Skeletal muscle satellite cell (primary cell): ENCODE measurements around the gene CCDC91.
"Not testable (repeated sequence)": the region's sequence is repeated elsewhere in the genome, so short reads cannot be mapped to it uniquely, and the experiment has no call there.

Source experiments
- H3K27me3 ChIP-seq: 2 replicates; pipeline ENCODE4 v1.7.0; 2013; ENCODE audit warnings: low read length; ENCODE audit not compliant: control insufficient read depth, insufficient read depth
- H3K36me3 ChIP-seq: 2 replicates; pipeline ENCODE4 v1.7.0; 2013; ENCODE audit warnings: mild to moderate bottlenecking, control low read depth, low read length; ENCODE audit not compliant: insufficient read depth
- H3K4me1 ChIP-seq: 2 replicates; pipeline ENCODE4 v1.7.0; 2013; ENCODE audit warnings: low read length; ENCODE audit not compliant: control insufficient read depth, insufficient read depth
- H3K4me2 ChIP-seq: 2 replicates; pipeline ENCODE4 v1.7.0; 2013; ENCODE audit warnings: mild to moderate bottlenecking, low read length
- H3K4me3 ChIP-seq: 2 replicates; pipeline ENCODE4 v1.7.0; 2013; ENCODE audit warnings: low read length
- H3K9ac ChIP-seq: 2 replicates; pipeline ENCODE4 v1.7.0; 2013; ENCODE audit warnings: mild to moderate bottlenecking, low read depth, low read length, moderate library complexity
- H3K9me3 ChIP-seq: replicated peaks from 2 replicates; pipeline ENCODE4 v1.7.0; 2013; ENCODE audit warnings: mild to moderate bottlenecking, control low read depth, low read length

Gene CCDC91

DNA sequence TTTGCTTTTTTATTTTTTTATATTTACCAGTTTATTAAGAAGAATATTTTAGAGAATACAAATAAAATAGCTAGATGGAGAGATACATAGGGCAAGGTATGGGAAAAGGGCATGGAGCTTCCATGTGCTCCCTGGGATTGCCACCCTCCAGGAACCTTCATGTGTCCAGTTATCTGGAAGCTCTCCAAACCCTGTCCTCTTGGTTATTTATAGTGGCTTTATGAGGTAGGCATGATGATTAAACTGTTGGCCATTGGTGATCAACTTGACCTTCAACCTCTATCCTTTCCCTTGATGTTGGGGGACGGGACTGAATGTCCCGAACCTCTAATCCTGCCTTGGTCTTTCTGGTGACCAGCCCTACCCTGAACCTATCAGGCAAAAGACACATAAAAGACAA lies 156.3 kb downstream of the CCDC91 start:
- H3K9ac ChIP-seq, result no peak overlapping the region
- H3K36me3 ChIP-seq, result no peaks in the 10 kb centered on the region

DNA sequence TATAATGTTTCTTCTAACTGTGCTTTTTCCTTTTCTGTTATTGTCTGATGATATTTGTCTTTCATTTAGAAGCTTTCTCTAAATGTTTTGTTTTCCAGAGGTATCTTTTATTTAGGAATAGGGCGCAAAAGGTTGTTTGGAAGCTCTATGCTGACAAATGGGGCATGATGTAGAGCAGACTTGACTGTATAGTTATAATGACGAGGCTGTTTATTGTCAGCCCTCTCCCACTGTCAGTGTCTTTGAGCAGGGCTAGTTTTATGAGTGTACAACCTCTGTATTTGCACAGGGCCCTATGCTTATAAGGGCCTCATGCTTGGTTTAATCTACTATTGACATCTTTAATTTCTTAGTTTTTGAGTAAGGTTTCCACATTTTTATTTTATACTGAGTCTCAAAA lies 158.9 kb downstream of the CCDC91 start:
- no peak overlapping the region for H3K4me2 ChIP-seq
- no peaks in the 10 kb centered on the region for H3K36me3 ChIP-seq
- H3K4me3 ChIP-seq, result no peak overlapping the region
- no peak overlapping the region for H3K9ac ChIP-seq
- no peaks in the 10 kb centered on the region for H3K9me3 ChIP-seq
- no peaks in the 10 kb centered on the region for H3K4me1 ChIP-seq
- no peaks in the 10 kb centered on the region for H3K27me3 ChIP-seq

More for the DNA sequence above, 156.3 kb downstream of the CCDC91 start:
- H3K4me3 ChIP-seq, result no peak overlapping the region
- H3K9me3 ChIP-seq, result no peaks in the 10 kb centered on the region
- no peak overlapping the region for H3K4me2 ChIP-seq
- no peaks in the 10 kb centered on the region for H3K4me1 ChIP-seq
- no peaks in the 10 kb centered on the region for H3K27me3 ChIP-seq

DNA sequence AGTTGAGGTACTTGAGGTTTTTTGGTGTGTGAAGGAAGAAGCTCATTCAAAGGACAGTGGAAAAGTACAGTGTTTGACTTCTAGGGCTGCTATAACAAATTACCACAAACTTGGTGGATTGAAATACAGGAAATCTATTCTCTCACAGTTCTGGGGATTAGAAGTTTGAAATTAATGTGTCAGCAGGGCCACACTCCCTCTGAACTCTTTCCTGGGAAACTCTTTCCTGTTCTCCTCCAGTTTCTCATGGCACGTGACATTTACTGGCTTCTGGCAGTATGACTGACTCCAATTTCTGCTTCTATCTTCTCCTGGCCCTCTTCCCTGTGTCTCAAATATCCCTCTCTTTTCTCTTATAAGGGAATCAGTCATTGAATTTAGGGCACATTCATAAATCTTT lies 160.2 kb downstream of the CCDC91 start:
- no peak overlapping the region for H3K9ac ChIP-seq
- no peak overlapping the region for H3K4me3 ChIP-seq
- no peaks in the 10 kb centered on the region for H3K4me1 ChIP-seq
- no peaks in the 10 kb centered on the region for H3K9me3 ChIP-seq
- no peaks in the 10 kb centered on the region for H3K27me3 ChIP-seq
- no peaks in the 10 kb centered on the region for H3K36me3 ChIP-seq
- H3K4me2 ChIP-seq, result no peak overlapping the region

DNA sequence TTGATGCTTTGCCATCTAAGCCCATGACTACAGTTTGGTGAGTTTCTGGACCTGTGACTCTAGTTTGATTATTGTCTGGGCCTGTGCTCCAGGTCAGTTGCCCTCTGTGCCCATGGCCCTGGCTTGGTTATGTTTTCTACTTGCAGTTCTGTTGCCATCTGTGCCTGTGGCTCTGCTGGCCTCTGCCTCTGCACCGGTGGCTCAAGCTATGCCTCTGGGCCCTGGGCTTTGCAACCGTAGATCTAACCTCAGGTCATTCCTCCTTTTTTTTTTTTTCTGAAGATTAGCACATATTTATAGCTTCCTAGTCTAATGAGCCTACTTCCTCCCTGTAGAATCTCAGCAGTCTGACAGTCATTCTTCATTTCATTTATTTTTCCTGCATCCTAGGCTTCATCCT lies 161.2 kb downstream of the CCDC91 start:
- no peaks in the 10 kb centered on the region for H3K27me3 ChIP-seq
- no peaks in the 10 kb centered on the region for H3K4me1 ChIP-seq
- H3K9ac ChIP-seq, result no peak overlapping the region
- no peaks in the 10 kb centered on the region for H3K36me3 ChIP-seq
- H3K4me3 ChIP-seq, result no peak overlapping the region
- H3K4me2 ChIP-seq, result no peak overlapping the region
- no peaks in the 10 kb centered on the region for H3K9me3 ChIP-seq

DNA sequence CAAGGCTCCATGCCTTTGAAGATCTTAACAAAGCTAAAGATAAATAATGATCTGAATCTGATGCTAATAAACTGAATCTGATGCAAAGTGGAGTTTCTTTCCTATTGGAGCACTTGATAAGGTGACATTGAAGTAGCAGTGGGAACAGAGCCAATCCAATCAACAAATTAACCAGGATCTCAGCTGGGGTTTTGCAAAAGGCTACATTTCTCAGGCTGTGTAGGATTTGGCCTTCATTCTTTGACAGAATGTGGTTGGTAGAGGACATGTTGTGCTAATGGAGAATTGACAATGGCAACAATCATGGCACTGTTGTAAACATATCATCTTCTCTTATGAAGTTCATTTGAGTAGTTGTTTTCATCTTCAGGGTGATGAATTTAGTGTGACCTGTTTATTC lies 164.9 kb downstream of the CCDC91 start:
- Histone ChIP-seq H3K4me2 (no peak overlapping the region), H3K4me1 (no peaks in the 10 kb centered on the region), H3K9me3 (no peaks in the 10 kb centered on the region), H3K27me3 (no peaks in the 10 kb centered on the region), H3K9ac (no peak overlapping the region), H3K36me3 (no peaks in the 10 kb centered on the region), H3K4me3 (no peak overlapping the region)

DNA sequence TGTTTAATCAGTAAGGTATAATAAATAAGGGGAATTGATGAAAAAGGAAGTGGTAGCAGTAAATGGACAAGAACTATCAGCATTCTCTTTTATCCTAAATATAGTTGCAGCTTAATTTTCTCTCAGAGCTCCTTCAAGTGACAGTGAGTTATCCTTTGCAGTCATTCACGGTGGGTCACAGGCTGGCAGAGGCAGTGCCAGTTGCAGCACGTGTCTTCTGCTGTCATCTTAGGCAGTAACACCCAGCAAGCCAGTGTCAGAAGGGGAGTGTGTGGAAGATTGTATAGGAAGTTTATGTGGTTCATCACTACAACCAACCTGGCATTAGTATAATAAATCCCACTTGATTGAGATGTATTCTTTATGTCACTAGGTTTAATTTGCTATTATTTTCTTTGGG lies 170.0 kb downstream of the CCDC91 start:
- Histone ChIP-seq H3K36me3 (no peaks in the 10 kb centered on the region), H3K4me3 (no peak overlapping the region), H3K9me3 (no peaks in the 10 kb centered on the region), H3K27me3 (no peaks in the 10 kb centered on the region), H3K9ac (no peak overlapping the region), H3K4me1 (no peaks in the 10 kb centered on the region), H3K4me2 (no peak overlapping the region)

DNA sequence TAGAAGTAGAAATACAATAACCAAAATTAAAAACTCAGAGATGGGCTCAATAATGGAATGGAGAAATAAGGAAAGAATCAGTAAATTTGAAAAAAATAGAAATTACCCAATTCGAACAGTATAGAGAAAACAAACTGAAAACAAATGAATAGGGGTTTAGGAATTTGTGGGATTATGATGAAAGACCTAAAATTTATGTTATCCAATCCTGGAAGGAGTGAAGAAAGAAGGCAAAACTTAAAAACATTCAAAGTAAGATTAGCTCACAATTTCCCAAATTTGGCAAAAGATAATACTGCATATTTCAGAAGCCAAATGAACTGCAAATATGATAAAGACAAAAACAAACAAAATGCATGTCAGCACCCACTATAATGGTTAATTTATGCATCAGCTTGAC lies 177.1 kb downstream of the CCDC91 start:
- peaks cover 5% of the 10 kb centered on the region for H3K36me3 ChIP-seq
- H3K4me3 ChIP-seq, result no peak overlapping the region
- peaks cover 6% of the 10 kb centered on the region for H3K9me3 ChIP-seq
- H3K4me1 ChIP-seq, result no peaks in the 10 kb centered on the region
- no peak overlapping the region for H3K9ac ChIP-seq
- H3K4me2 ChIP-seq, result no peak overlapping the region
- no peaks in the 10 kb centered on the region for H3K27me3 ChIP-seq

DNA sequence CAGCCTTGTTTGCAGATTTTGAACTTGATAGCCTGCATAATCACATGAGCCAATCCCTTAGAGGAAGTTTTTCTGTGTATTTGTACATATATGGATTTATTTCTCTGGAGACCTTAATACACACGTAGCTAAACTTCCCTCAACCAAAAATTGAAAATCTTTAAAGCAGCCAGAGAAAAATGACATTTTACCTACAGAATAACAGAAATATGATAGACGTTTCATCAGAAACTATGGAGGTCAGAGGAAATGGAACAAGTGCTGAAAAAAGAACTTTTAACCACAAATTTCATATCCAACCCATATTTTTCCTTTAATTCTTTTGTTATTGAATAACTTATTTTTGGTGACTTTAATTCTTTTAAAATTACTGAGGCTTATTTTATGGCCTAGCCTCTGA lies 177.7 kb downstream of the CCDC91 start:
- H3K4me2 ChIP-seq, result no peak overlapping the region
- peaks cover 6% of the 10 kb centered on the region for H3K9me3 ChIP-seq

DNA sequence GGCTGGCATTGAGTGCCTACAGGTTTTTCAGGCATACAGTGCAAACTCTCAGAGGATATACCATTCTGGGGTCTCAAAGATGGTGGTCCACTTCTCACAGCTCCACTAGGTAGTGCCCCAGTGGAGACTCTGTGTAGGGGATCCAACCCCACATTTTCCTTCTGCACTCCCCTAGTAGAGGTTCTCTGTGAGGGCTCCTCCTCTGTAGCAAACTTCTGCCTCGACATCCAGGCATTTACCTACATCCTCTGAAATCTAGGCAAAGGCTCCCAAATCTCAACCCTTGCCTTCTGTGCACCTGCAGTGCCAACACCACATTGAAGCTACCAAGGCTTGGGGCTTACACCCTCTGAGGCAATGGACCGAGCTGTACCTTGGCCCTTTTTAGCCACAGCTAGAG lies 179.2 kb downstream of the CCDC91 start:
- no peaks in the 10 kb centered on the region for H3K4me1 ChIP-seq
- peaks cover 5% of the 10 kb centered on the region for H3K36me3 ChIP-seq
- H3K4me2 ChIP-seq, result no peak overlapping the region
- no peak overlapping the region for H3K4me3 ChIP-seq
- H3K9ac ChIP-seq, result no peak overlapping the region
- peaks cover 6% of the 10 kb centered on the region for H3K9me3 ChIP-seq
- H3K27me3 ChIP-seq, result no peaks in the 10 kb centered on the region

More for the DNA sequence above, 177.7 kb downstream of the CCDC91 start:
- H3K27me3 ChIP-seq, result no peaks in the 10 kb centered on the region
- H3K4me1 ChIP-seq, result no peaks in the 10 kb centered on the region
- peaks cover 5% of the 10 kb centered on the region for H3K36me3 ChIP-seq
- H3K9ac ChIP-seq, result no peak overlapping the region
- H3K4me3 ChIP-seq, result no peak overlapping the region

DNA sequence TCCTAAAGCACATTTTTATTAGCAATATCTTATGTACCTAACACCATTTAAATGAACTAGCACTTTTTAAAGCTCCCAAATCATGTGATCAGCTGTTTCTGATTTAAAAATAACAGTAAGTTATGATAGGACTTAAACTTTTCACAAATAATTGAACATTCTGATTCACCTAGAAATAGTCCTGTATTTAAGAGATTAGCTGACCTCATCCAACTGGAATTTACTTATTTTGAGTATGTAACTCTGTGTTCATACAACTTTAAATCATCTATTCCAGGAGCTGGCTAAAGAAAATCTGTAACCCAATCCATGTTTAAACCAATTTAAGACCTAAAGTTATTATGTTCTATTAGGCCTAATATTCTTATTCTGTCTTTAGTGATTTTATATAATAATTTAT lies 184.3 kb downstream of the CCDC91 start:
- H3K9me3 ChIP-seq, result peaks cover 3% of the 10 kb centered on the region
- H3K27me3 ChIP-seq, result no peaks in the 10 kb centered on the region
- H3K36me3 ChIP-seq, result peaks cover 2% of the 10 kb centered on the region
- H3K4me2 ChIP-seq, result no peak overlapping the region
- no peak overlapping the region for H3K4me3 ChIP-seq
- H3K4me1 ChIP-seq, result no peaks in the 10 kb centered on the region
- no peak overlapping the region for H3K9ac ChIP-seq

DNA sequence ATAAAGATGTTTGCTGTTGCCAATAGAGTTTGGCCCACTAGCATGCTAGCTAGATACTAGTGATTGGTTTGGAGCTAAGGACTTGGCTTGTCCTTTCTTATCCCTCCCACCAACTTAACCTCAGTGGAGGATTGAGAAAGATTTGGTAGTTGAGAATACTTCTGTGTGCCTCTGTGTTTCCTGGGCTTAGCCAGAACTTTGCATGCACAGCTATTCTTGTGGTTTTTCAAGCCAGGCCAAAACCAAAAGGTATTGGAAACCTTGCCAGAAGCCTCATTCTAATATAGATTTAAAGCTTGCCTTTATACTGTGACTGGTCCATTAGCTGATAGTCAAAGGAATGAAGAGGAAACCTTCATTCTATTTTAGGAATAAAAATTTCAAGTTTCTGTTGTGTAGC lies 188.5 kb downstream of the CCDC91 start:
- Histone ChIP-seq H3K4me1 (no peaks in the 10 kb centered on the region), H3K36me3 (no peaks in the 10 kb centered on the region), H3K27me3 (no peaks in the 10 kb centered on the region), H3K9me3 (no peaks in the 10 kb centered on the region), H3K4me2 (no peak overlapping the region), H3K9ac (no peak overlapping the region), H3K4me3 (no peak overlapping the region)

DNA sequence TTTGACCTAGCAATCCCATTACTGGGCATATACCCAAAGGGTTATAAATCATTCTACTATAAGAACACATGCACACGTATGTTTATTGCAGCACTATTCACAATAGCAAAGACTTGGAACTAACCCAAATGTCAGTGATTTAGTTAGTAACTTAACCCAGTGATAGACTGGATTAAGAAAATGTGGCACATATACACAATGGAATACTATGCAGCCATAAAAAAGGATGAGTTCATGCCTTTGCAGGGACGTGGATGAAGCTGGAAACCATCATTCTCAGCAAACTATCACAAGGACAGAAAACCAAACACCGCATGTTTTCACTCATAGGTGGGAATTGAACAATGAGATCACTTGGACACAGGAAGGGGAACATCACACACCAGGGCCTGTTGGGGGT lies 189.5 kb downstream of the CCDC91 start:
- H3K27me3 ChIP-seq, H3K9me3 ChIP-seq, H3K36me3 ChIP-seq, H3K4me3 ChIP-seq, H3K9ac ChIP-seq, H3K4me2 ChIP-seq, H3K4me1 ChIP-seq: not testable (repeated sequence)
